ENCODE results near the gene CPO.

CPO gene

GRCh38 chr2:207014424-207014823 is 75.1 kb downstream of the CPO start (continued):
- TF ChIP-seq POU6F1 (CRISPR knock-in tag; IDR thresholded peaks at IDR 0.05; ENCODE audit: borderline replicate concordance, low read depth) = no peak
- no peak for TF ChIP-seq ISL1 (CRISPR knock-in tag; IDR thresholded peaks at IDR 0.05)
- TF ChIP-seq TCF4 (CRISPR knock-in tag; IDR thresholded peaks at IDR 0.05; ENCODE audit: borderline replicate concordance) = no peak

GRCh38 chr2:207015901-207016300 is 76.6 kb downstream of the CPO start:
- TF ChIP-seq POU6F1 (CRISPR knock-in tag; IDR thresholded peaks at IDR 0.05; ENCODE audit: borderline replicate concordance, low read depth) (no peak), ISL1 (CRISPR knock-in tag; IDR thresholded peaks at IDR 0.05) (peak; percentile 43)
- ATAC-seq = no peak

Data from SK-N-SH treated with all-trans-retinoic acid at 6 μM for 48 hours (cell line).